ENCODE measurements around the gene CIPC.

CIPC gene

GRCh38 chr14:77065851-77066577, 32.0 kb upstream of the CIPC start:
- H3K27ac ChIP-seq (replicated peaks) = no peak overlapping the region
- H3K27me3 ChIP-seq (ENCODE audit: insufficient read depth, poor library complexity, severe bottlenecking) = no peaks in the 10 kb centered on the region
- H3K4me3 ChIP-seq (replicated peaks; ENCODE audit: insufficient read depth, low read length) = no peak overlapping the region
- no peak for DNase-seq (ENCODE audit: low read depth in 1 of 2, low spot score in 1 of 2)
- TF ChIP-seq, protein P1, sequence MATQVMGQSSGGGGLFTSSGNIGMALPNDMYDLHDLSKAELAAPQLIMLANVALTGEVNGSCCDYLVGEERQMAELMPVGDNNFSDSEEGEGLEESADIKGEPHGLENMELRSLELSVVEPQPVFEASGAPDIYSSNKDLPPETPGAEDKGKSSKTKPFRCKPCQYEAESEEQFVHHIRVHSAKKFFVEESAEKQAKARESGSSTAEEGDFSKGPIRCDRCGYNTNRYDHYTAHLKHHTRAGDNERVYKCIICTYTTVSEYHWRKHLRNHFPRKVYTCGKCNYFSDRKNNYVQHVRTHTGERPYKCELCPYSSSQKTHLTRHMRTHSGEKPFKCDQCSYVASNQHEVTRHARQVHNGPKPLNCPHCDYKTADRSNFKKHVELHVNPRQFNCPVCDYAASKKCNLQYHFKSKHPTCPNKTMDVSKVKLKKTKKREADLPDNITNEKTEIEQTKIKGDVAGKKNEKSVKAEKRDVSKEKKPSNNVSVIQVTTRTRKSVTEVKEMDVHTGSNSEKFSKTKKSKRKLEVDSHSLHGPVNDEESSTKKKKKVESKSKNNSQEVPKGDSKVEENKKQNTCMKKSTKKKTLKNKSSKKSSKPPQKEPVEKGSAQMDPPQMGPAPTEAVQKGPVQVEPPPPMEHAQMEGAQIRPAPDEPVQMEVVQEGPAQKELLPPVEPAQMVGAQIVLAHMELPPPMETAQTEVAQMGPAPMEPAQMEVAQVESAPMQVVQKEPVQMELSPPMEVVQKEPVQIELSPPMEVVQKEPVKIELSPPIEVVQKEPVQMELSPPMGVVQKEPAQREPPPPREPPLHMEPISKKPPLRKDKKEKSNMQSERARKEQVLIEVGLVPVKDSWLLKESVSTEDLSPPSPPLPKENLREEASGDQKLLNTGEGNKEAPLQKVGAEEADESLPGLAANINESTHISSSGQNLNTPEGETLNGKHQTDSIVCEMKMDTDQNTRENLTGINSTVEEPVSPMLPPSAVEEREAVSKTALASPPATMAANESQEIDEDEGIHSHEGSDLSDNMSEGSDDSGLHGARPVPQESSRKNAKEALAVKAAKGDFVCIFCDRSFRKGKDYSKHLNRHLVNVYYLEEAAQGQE (IDR thresholded peaks at IDR 0.05; ENCODE audit: insufficient replicate concordance, low read depth) = no peak
- peak; percentile 82 for TF ChIP-seq SPI1 (IDR thresholded peaks at IDR 0.05; ENCODE audit: borderline replicate concordance, low read depth)
- TF ChIP-seq POLR2AphosphoS5 (IDR thresholded peaks at IDR 0.05; ENCODE audit: low read depth) = no peak
- TF ChIP-seq, protein P2, sequence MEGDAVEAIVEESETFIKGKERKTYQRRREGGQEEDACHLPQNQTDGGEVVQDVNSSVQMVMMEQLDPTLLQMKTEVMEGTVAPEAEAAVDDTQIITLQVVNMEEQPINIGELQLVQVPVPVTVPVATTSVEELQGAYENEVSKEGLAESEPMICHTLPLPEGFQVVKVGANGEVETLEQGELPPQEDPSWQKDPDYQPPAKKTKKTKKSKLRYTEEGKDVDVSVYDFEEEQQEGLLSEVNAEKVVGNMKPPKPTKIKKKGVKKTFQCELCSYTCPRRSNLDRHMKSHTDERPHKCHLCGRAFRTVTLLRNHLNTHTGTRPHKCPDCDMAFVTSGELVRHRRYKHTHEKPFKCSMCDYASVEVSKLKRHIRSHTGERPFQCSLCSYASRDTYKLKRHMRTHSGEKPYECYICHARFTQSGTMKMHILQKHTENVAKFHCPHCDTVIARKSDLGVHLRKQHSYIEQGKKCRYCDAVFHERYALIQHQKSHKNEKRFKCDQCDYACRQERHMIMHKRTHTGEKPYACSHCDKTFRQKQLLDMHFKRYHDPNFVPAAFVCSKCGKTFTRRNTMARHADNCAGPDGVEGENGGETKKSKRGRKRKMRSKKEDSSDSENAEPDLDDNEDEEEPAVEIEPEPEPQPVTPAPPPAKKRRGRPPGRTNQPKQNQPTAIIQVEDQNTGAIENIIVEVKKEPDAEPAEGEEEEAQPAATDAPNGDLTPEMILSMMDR (IDR thresholded peaks at IDR 0.05; ENCODE audit: insufficient read depth, low read length) = no peak
- no peak for TF ChIP-seq GABPA (IDR thresholded peaks at IDR 0.05; ENCODE audit: low read depth)

- TF ChIP-seq, protein P1 (IDR thresholded peaks at IDR 0.05; ENCODE audit: insufficient replicate concordance, low read depth) = no peak
- TF ChIP-seq SPI1 (IDR thresholded peaks at IDR 0.05; ENCODE audit: borderline replicate concordance, low read depth) (no peak), POLR2AphosphoS5 (IDR thresholded peaks at IDR 0.05; ENCODE audit: low read depth) (no peak), GABPA (IDR thresholded peaks at IDR 0.05; ENCODE audit: low read depth) (no peak)
- TF ChIP-seq, protein P2 (IDR thresholded peaks at IDR 0.05; ENCODE audit: insufficient read depth, low read length) = no peak
- DNase-seq (ENCODE audit: low read depth in 1 of 2, low spot score in 1 of 2) = no peak
- Histone ChIP-seq H3K27ac (replicated peaks) (no peak overlapping the region), H3K27me3 (ENCODE audit: insufficient read depth, poor library complexity, severe bottlenecking) (no peaks in the 10 kb centered on the region), H3K4me3 (replicated peaks; ENCODE audit: insufficient read depth, low read length) (no peak overlapping the region)
Measured at GRCh38 chr14:77066578-77067172, 31.4 kb upstream of the CIPC start.

- Histone ChIP-seq H3K27me3 (ENCODE audit: insufficient read depth, poor library complexity, severe bottlenecking) (no peaks in the 10 kb centered on the region), H3K4me3 (replicated peaks; ENCODE audit: insufficient read depth, low read length) (no peak overlapping the region), H3K27ac (replicated peaks) (no peak overlapping the region)
- TF ChIP-seq, protein P2 (IDR thresholded peaks at IDR 0.05; ENCODE audit: insufficient read depth, low read length) = no peak
- TF ChIP-seq SPI1 (IDR thresholded peaks at IDR 0.05; ENCODE audit: borderline replicate concordance, low read depth) (no peak), POLR2AphosphoS5 (IDR thresholded peaks at IDR 0.05; ENCODE audit: low read depth) (no peak), GABPA (IDR thresholded peaks at IDR 0.05; ENCODE audit: low read depth) (no peak)
- TF ChIP-seq, protein P1 (IDR thresholded peaks at IDR 0.05; ENCODE audit: insufficient replicate concordance, low read depth) = no peak
- DNase-seq (ENCODE audit: low read depth in 1 of 2, low spot score in 1 of 2) = peak in 1 of 2 experiments; percentile 21
Measured at GRCh38 chr14:77067632-77068516, 30.2 kb upstream of the CIPC start.

Measured in HL-60 (cell line).